Measurements from ENCODE around the gene CFAP300. TPM values are rescaled to one million over a fixed set of nuclear protein-coding genes. Genes with fewer than 3 reads are reported as not detected.
A peak's percentile ranks its signal among the peaks of the same experiment; 100 is the strongest.

CFAP300 gene
- not detected for total RNA-seq
- polyA plus RNA-seq = not detected
- 0 to 0.07 (median 0) reads per million in 6 experiments for total RNA-seq

- ATAC-seq (peak in 1 of 2 donors; percentile 62), DNase-seq (peak in 6 of 10 donors; percentile 1 to 66 (median 11))
- no peak within 1 kb of the TSS for H3K27ac Mint-ChIP-seq
- H3K9me3 Mint-ChIP-seq = peaks cover 0 to 27% (median 10%) of the 10 kb centered on the region in 9 donors
- peaks cover 2 to 20% (median 4%) of the 10 kb centered on the region in 3 donors for H3K36me3 Mint-ChIP-seq
- POLR2A ChIA-PET = no interaction called here
- peaks cover 3 to 13% (median 11%) of the 10 kb centered on the region in 4 donors for H3K4me1 Mint-ChIP-seq
- H3K4me3 Mint-ChIP-seq = peak within 1 kb of the TSS; percentile 40 to 76 (median 56)
- peaks cover 24 to 52% (median 41%) of the 10 kb centered on the region in 5 donors for H3K27me3 Mint-ChIP-seq
Observed at GRCh38 chr11:102047305-102047924, at the start of gene CFAP300. Gene CFAP300, plus strand, starts transcription at chr11:102047437. Its CDS starts 34 bp downstream, at chr11:102047471.

GRCh38 chr11:102001657-102002338 is 45.4 kb upstream of the CFAP300 start:
- Mint-ChIP-seq H3K4me3 (no peak overlapping the region), H3K4me1 (no peaks in the 10 kb centered on the region), H3K36me3 (peaks cover 0 to 6% (median 0%) of the 10 kb centered on the region in 3 donors), H3K9me3 (no peaks in the 10 kb centered on the region), H3K27ac (peak overlapping the region in 1 of 10 donors; percentile 35), H3K27me3 (peaks cover 0 to 3% (median 0%) of the 10 kb centered on the region in 5 donors)
- no peak for ATAC-seq
- DNase-seq = no peak
- POLR2A ChIA-PET = no interaction called here

DNA sequence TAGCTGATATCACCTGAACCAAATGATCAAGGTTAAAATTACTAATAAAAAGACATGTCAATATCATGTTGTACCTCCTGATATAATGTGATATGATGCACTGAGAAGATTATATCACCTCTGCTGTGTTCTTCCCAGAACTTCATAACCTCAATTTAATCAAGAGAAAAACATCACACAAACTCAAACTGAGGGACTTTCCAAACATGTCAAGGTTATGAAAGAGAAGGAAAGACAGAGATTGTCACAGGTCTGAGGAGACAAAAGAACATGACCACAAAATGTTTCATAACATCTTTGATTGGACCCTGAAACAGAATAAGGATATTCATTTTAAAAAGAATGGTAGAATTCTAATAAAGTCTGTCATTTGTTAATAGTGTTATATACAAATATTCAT is 43.0 kb upstream of the CFAP300 start:
- POLR2A ChIA-PET = no interaction called here
- H3K27me3 Mint-ChIP-seq = peaks cover 0 to 3% (median 0%) of the 10 kb centered on the region in 5 donors
- no peak overlapping the region for H3K4me3 Mint-ChIP-seq
- DNase-seq = no peak
- peaks cover 0 to 3% (median 0%) of the 10 kb centered on the region in 3 donors for H3K36me3 Mint-ChIP-seq
- H3K9me3 Mint-ChIP-seq = no peaks in the 10 kb centered on the region
- no peaks in the 10 kb centered on the region for H3K4me1 Mint-ChIP-seq
- peak in 1 of 2 donors; percentile 36 for ATAC-seq
- no peak overlapping the region for H3K27ac Mint-ChIP-seq

DNA sequence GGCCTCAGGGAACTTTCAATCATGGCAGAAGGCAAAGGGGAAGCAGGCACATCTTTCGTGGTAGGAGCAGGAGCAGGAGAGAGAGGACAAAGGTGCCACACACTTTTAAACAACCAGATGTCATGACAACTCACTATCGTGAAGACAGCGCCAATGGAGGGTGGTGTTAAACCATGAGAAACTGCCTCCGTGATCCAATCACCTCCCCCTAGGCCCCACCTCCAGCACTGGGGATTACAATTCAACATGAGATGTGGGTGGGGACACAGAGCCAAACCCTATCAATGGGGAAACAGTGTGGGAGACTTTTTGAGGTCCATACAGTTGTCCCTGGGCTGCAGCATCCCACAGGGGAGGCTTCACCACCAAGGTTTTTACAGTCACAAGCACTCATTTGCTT is 41.9 kb upstream of the CFAP300 start:
- POLR2A ChIA-PET = no interaction called here
- Mint-ChIP-seq H3K9me3 (no peaks in the 10 kb centered on the region), H3K27me3 (peaks cover 5 to 8% (median 6%) of the 10 kb centered on the region in 5 donors), H3K4me1 (no peaks in the 10 kb centered on the region), H3K27ac (no peak overlapping the region), H3K4me3 (no peak overlapping the region), H3K36me3 (peaks cover 0 to 3% (median 0%) of the 10 kb centered on the region in 3 donors)
- no peak for DNase-seq
- ATAC-seq = no peak

DNA sequence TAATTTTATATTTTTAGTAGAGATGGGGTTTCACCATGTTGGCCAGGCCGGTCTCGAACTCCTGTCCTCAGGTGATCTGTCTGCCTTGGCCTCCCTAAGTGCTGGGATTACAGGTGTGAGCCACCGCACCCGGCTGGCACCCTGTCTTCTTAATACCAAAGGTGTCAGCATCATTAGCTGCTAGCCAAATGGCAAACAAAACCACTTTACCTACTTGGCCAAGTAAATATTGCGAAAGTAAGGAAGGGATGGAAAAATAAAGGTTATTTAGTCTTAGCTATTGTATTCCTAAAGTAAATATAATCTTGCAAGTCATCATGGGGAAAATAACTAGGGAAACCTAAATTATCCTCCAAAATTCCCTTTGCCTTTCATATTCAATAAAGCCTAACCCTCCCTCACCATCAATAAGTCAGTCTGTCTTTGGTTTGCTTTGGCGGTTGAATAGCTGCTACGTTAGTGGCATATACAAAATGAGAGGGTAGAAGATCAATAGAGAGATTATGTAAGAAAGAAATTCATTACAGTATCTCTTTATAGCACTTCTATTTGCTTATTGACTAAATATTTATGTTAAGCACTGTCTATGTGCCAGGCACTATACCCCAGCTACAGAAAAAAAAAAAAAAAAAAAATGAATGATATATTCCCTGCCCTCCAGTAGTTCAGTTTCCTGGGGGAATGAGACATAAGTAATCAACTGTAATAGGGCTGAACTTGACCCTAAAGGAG is 40.2 kb upstream of the CFAP300 start:
- POLR2A ChIA-PET = no interaction called here

GRCh38 chr11:102007567-102008437 is 39.4 kb upstream of the CFAP300 start:
- Mint-ChIP-seq H3K4me1 (no peaks in the 10 kb centered on the region), H3K36me3 (no peaks in the 10 kb centered on the region), H3K27ac (no peak overlapping the region), H3K9me3 (no peaks in the 10 kb centered on the region), H3K27me3 (peaks cover 5 to 21% (median 10%) of the 10 kb centered on the region in 5 donors), H3K4me3 (no peak overlapping the region)
- no peak for ATAC-seq
- peak in 3 of 10 donors; percentile 46 to 48 (median 48) for DNase-seq
- POLR2A ChIA-PET = no interaction called here

More for the DNA sequence above, 40.2 kb upstream of the CFAP300 start:
- peaks cover 0 to 3% (median 0%) of the 10 kb centered on the region in 3 donors for H3K36me3 Mint-ChIP-seq
- no peaks in the 10 kb centered on the region for H3K9me3 Mint-ChIP-seq
- DNase-seq = no peak
- no peaks in the 10 kb centered on the region for H3K4me1 Mint-ChIP-seq
- H3K27ac Mint-ChIP-seq = no peak overlapping the region
- H3K27me3 Mint-ChIP-seq = peaks cover 5 to 14% (median 13%) of the 10 kb centered on the region in 5 donors
- ATAC-seq = no peak
- no peak overlapping the region for H3K4me3 Mint-ChIP-seq

- no peak overlapping the region for H3K4me3 Mint-ChIP-seq
- ATAC-seq (no peak), DNase-seq (no peak)
- POLR2A ChIA-PET = no interaction called here
- no peaks in the 10 kb centered on the region for H3K36me3 Mint-ChIP-seq
- no peaks in the 10 kb centered on the region for H3K9me3 Mint-ChIP-seq
- H3K27ac Mint-ChIP-seq = peak overlapping the region in 1 of 10 donors; percentile 73
- peaks cover 9 to 40% (median 20%) of the 10 kb centered on the region in 5 donors for H3K27me3 Mint-ChIP-seq
- H3K4me1 Mint-ChIP-seq = no peaks in the 10 kb centered on the region
Observed at GRCh38 chr11:102010776-102011494, 36.3 kb upstream of the CFAP300 start.

- ATAC-seq (peak in 1 of 2 donors; percentile 50), DNase-seq (no peak)
- no peak overlapping the region for H3K4me3 Mint-ChIP-seq
- POLR2A ChIA-PET = no interaction called here
- no peaks in the 10 kb centered on the region for H3K4me1 Mint-ChIP-seq
- H3K9me3 Mint-ChIP-seq = no peaks in the 10 kb centered on the region
- H3K27me3 Mint-ChIP-seq = peaks cover 7 to 40% (median 20%) of the 10 kb centered on the region in 5 donors
- H3K27ac Mint-ChIP-seq = no peak overlapping the region
- H3K36me3 Mint-ChIP-seq = no peaks in the 10 kb centered on the region
Observed at GRCh38 chr11:102012946-102013345, 34.3 kb upstream of the CFAP300 start.

- no peaks in the 10 kb centered on the region for H3K9me3 Mint-ChIP-seq
Observed at GRCh38 chr11:102014756-102015155, 32.5 kb upstream of the CFAP300 start.

GRCh38 chr11:102017026-102017425 is 30.2 kb upstream of the CFAP300 start:
- POLR2A ChIA-PET = no interaction called here
- DNase-seq (no peak), ATAC-seq (no peak)
- H3K4me3 Mint-ChIP-seq = no peak overlapping the region
- peaks cover 4 to 27% (median 11%) of the 10 kb centered on the region in 5 donors for H3K27me3 Mint-ChIP-seq
- H3K4me1 Mint-ChIP-seq = no peaks in the 10 kb centered on the region
- H3K9me3 Mint-ChIP-seq = no peaks in the 10 kb centered on the region
- no peak overlapping the region for H3K27ac Mint-ChIP-seq
- no peaks in the 10 kb centered on the region for H3K36me3 Mint-ChIP-seq

More at GRCh38 chr11:102014756-102015155, 32.5 kb upstream of the CFAP300 start:
- Mint-ChIP-seq H3K4me3 (no peak overlapping the region), H3K27me3 (peaks cover 7 to 38% (median 18%) of the 10 kb centered on the region in 5 donors), H3K36me3 (no peaks in the 10 kb centered on the region), H3K4me1 (no peaks in the 10 kb centered on the region), H3K27ac (no peak overlapping the region)
- no peak for ATAC-seq
- no peak for DNase-seq
- POLR2A ChIA-PET = no interaction called here

DNA sequence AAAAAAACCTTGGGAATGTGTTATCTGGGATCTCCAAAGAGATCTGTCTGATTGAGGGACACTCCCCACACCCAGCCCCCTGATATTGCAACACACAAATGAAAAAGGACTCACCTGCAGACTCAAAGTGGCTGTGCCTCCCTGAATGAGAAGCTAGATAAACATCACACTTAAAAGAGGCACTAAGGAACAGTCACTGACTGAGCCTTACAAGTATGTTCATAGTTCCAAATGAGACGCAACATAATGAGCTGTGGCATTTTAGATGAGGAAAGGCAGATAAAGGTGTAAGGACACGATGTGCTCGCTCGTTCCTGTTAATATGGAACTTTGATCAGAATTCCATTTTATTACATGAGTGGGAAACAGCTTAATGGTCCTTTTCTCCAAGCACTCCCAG is 21.0 kb upstream of the CFAP300 start:
- no peak overlapping the region for H3K4me3 Mint-ChIP-seq
- DNase-seq (no peak), ATAC-seq (no peak)
- no peaks in the 10 kb centered on the region for H3K36me3 Mint-ChIP-seq
- no peak overlapping the region for H3K27ac Mint-ChIP-seq
- no peaks in the 10 kb centered on the region for H3K4me1 Mint-ChIP-seq
- no peaks in the 10 kb centered on the region for H3K9me3 Mint-ChIP-seq
- POLR2A ChIA-PET = no interaction called here
- H3K27me3 Mint-ChIP-seq = peaks cover 17 to 56% (median 30%) of the 10 kb centered on the region in 5 donors

DNA sequence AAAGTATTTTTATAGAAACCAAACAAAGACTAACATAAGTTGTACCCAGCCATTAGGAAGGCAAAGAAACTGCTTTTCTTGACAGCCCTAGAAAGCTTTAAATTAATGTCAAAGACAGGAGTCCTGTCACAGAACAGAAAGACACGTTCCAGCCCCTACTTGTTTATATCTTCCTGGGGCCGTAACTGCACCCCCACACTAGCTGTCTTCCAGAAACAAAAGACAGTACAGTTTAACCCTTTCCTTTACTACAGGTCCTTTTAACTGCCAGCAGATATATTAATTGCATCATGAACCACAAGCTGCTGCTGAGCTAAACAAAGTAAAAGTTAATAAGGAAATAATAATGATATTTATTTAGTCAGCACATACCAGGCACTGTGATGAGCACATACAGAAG is 20.3 kb upstream of the CFAP300 start:
- H3K4me1 Mint-ChIP-seq = no peaks in the 10 kb centered on the region
- POLR2A ChIA-PET = no interaction called here
- peaks cover 0 to 3% (median 0%) of the 10 kb centered on the region in 3 donors for H3K36me3 Mint-ChIP-seq
- ATAC-seq (no peak), DNase-seq (no peak)
- no peak overlapping the region for H3K4me3 Mint-ChIP-seq
- H3K27ac Mint-ChIP-seq = no peak overlapping the region
- H3K27me3 Mint-ChIP-seq = peaks cover 17 to 56% (median 27%) of the 10 kb centered on the region in 5 donors
- no peaks in the 10 kb centered on the region for H3K9me3 Mint-ChIP-seq
